Smooth muscle cell of bladder (primary cell): ENCODE results near the gene PIGV. TPM values are rescaled to one million over a fixed set of nuclear protein-coding genes. Genes with fewer than 3 reads are reported as not detected.

Source experiments
- total RNA-seq: library from RNA; depleted of rRNA; stranded (reverse); fragments of >200 nt; gene quantifications from 2 replicates; pipeline ENCODE4 v1.2.3, GENCODE V29; 2014

Gene PIGV
- total RNA-seq: 18.1 and 22.2 TPM in 2 replicates

DNA sequence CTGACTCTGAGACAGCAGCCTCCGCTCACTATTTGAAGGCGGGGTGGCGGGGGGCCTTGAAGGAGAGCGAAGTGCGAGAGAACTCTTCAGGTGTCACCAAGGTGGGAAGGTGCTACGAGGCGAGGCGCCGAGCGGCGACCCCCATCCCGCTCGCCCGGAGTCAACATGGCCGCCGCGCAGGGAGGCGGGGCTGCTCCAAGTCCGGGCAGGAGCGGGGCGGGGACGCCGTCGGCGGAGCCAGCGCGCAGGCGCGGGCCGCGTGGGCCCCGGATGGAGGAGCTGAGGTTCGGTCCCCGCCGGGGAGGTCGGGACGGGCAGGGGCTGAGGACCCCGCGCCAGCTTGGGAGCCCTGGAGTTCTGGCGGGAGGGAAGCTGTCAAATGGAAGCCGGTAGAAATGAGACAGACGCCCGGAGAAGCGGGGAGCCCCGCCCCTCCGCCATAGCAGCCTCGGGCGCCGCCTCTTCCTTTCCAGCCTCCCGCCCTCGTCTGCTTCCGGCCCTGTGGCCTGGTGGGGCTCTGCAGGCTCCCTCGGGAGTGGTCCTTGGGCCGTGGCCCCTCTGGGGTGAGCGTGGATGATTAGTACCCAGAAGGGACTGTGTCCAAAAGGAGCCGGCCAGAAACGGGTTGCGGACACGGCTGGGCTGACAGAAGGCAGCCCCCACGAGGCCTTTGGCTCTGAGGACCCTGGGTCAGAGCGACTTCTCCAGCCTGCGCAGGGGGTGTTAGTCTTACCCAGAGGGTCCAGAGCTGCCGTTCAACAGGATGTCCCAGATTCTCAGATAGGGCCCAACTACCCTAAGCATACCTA lies at the start of gene PIGV:
Gene PIGV (plus strand): TSS at position 245 of the 809 bp plus-strand sequence. CDS start 2,866 bp downstream, outside the sequence.

DNA sequence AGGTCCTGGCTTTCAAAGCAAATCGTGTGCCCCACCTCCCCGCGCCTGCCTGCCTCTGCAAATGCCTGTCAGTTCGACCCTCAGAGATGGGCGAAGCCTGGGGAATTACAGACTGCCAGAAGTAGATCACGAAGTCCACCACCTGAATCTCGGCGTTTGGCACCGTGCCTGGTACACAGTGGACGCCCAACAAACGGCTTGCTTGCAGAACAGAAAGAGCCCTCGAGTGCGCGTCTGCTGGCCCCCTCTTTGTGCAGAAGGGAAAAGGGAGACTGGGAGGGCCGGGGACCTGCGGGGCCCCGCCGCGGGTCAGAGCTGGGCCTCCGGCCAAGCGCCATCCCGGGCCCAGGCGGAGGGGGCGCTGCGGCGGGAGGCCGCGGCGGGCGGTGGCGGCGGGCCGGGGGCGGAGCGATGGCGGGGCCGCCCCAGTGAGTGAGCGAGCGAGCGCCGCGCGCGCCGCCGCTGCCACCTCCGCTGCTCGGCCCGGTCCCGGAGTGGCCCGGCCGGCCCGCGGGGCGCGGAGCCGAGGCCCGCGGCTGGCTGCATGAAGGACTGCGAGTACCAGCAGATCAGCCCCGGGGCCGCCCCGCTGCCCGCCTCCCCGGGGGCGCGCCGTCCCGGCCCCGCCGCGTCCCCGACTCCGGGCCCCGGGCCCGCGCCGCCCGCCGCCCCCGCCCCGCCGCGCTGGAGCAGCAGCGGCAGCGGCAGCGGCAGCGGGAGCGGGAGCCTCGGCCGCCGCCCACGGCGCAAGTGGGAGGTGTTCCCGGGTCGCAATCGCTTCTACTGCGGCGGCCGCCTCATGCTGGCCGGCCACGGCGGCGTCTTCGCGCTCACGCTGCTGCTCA lies 38.7 kb downstream of the PIGV start, which contains the start of gene ZDHHC18:
Gene ZDHHC18 (plus strand): TSS at position 428 of the 845 bp plus-strand sequence. CDS start 117 bp downstream, at position 545.

Other genes with a start within 250 kb of the PIGV start
- gene ARID1A, start 91.9 kb upstream of the PIGV start, total RNA-seq: 6.5 and 9.7 TPM in 2 replicates
- gene ZDHHC18, start 38.7 kb downstream of the PIGV start, total RNA-seq: 4.4 and 5.1 TPM in 2 replicates
- gene SFN, start 75.2 kb downstream of the PIGV start, total RNA-seq: 0.28 TPM in 2 replicates
- 11.1 and 12.1 TPM in 2 replicates for gene GPN2, start 102.3 kb downstream of the PIGV start, total RNA-seq
- gene GPATCH3, start 112.5 kb downstream of the PIGV start, total RNA-seq: 8.4 and 10.1 TPM in 2 replicates
- gene NR0B2, start 126.0 kb downstream of the PIGV start, total RNA-seq: not detected in 2 replicates
- gene NUDC, start 133.8 kb downstream of the PIGV start, total RNA-seq: 21.5 and 31.8 TPM in 2 replicates
- gene KDF1, start 172.5 kb downstream of the PIGV start, total RNA-seq: not detected in 2 replicates
- gene TRNP1, start 205.7 kb downstream of the PIGV start, total RNA-seq: 9.7 and 15.7 TPM in 2 replicates
- 1.1 and 1.9 TPM in 2 replicates for gene TENT5B, start 224.9 kb downstream of the PIGV start, total RNA-seq